Measurements from ENCODE around the gene COL4A2.
"Not testable (repeated sequence)": the region's sequence is repeated elsewhere in the genome, so short reads cannot be mapped to it uniquely, and the experiment has no call there.

The COL4A2 gene

GRCh38 chr13:110496281-110496680 lies 189.2 kb downstream of the COL4A2 start:
- no peak for DNase-seq (ENCODE audit: extremely low read depth, low read depth)
- H3K4me3 ChIP-seq (replicated peaks; ENCODE audit: low read depth, low read length) = no peak overlapping the region
- TF ChIP-seq, protein P1, sequence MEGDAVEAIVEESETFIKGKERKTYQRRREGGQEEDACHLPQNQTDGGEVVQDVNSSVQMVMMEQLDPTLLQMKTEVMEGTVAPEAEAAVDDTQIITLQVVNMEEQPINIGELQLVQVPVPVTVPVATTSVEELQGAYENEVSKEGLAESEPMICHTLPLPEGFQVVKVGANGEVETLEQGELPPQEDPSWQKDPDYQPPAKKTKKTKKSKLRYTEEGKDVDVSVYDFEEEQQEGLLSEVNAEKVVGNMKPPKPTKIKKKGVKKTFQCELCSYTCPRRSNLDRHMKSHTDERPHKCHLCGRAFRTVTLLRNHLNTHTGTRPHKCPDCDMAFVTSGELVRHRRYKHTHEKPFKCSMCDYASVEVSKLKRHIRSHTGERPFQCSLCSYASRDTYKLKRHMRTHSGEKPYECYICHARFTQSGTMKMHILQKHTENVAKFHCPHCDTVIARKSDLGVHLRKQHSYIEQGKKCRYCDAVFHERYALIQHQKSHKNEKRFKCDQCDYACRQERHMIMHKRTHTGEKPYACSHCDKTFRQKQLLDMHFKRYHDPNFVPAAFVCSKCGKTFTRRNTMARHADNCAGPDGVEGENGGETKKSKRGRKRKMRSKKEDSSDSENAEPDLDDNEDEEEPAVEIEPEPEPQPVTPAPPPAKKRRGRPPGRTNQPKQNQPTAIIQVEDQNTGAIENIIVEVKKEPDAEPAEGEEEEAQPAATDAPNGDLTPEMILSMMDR (IDR thresholded peaks at IDR 0.05; ENCODE audit: low read depth, low read length, missing control alignments) = no peak

DNA sequence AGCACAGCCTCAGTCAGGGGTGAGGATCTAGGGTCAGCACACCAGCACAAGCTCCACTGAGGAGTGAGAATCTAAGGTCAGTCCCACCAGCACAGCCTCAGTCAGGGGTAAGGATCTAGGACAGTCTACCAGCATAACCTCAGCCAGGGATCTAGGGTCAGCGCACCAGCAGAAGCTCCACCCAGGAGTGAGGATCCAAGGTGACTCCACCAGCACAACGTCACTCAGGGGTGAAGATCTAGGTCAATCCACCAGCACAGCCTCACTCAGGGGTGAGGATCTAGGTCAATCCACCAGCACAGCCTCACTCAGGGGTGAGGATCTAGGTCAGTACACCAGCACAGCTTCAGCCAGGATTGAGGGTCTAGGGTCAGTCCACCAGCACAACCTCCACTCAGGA lies 189.9 kb downstream of the COL4A2 start:
- TF ChIP-seq, protein P1 (IDR thresholded peaks at IDR 0.05; ENCODE audit: low read depth, low read length, missing control alignments) = no peak
- DNase-seq (ENCODE audit: extremely low read depth, low read depth) = no peak
- H3K4me3 ChIP-seq (replicated peaks; ENCODE audit: low read depth, low read length) = no peak overlapping the region

- DNase-seq (ENCODE audit: extremely low read depth, low read depth); H3K4me3 ChIP-seq (replicated peaks; ENCODE audit: low read depth, low read length): not testable (repeated sequence)
Observed at GRCh38 chr13:110497896-110498295, 190.8 kb downstream of the COL4A2 start.

- TF ChIP-seq, protein P1 (IDR thresholded peaks at IDR 0.05; ENCODE audit: low read depth, low read length, missing control alignments) = no peak
- no peak overlapping the region for H3K4me3 ChIP-seq (replicated peaks; ENCODE audit: low read depth, low read length)
Observed at GRCh38 chr13:110498327-110498726, 191.2 kb downstream of the COL4A2 start.

DNA sequence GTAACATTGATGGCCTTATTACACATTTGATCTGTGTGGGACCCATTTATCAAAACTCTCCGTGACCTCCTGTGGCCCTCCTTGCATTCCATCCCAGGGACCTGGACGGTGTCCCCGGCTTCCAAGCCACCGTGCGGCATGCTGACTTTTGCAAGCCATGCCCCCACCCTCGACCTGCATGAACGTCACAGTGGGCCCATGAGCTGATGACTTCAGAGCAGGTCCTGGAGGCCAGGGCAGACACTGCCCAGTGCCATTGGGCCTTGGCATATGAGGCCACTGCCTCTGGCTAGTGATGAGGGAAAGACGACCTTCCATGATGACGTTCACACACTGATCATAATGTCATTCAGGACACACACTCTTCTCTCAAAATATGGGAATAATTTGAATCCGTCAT lies 191.7 kb downstream of the COL4A2 start:
- DNase-seq (ENCODE audit: extremely low read depth, low read depth) = no peak
- TF ChIP-seq, protein P1 (IDR thresholded peaks at IDR 0.05; ENCODE audit: low read depth, low read length, missing control alignments) = no peak
- H3K4me3 ChIP-seq (replicated peaks; ENCODE audit: low read depth, low read length) = no peak overlapping the region

More at GRCh38 chr13:110498327-110498726, 191.2 kb downstream of the COL4A2 start:
- no peak for DNase-seq (ENCODE audit: extremely low read depth, low read depth)

DNA sequence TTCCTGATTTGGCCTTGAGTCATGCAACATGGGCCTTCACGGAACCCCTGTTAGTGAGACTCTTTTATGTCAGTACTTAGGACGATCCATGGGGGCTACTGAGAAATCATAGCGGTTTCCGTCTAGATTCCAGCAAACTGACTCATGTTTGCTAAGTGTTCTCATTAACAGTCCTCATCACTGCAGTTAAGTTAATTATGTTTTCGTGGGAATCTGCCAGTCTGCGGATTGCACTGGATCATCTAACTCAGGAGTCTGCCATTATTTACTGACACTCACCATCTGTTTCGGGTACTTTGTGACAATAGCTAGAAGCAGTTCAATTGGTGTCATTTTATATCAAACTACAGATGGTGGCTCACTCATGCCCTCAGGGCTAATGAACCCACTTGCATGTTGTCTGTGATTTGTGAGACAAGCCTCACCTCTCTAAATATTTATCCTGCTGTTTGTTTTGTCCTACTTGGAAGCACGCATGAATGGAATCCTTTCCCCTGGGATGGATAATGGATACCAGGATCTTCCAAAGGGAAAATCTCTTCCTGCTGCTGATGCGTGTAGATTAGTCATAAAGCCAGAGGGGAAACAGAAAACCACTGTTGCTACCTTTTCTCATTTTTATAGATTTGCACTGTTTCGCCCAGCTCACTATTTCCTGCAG lies 192.7 kb downstream of the COL4A2 start:
- no peak overlapping the region for H3K4me3 ChIP-seq (replicated peaks; ENCODE audit: low read depth, low read length)
- peak; percentile 87 for DNase-seq (ENCODE audit: extremely low read depth, low read depth)
- TF ChIP-seq, protein P1 (IDR thresholded peaks at IDR 0.05; ENCODE audit: low read depth, low read length, missing control alignments) = no peak

DNA sequence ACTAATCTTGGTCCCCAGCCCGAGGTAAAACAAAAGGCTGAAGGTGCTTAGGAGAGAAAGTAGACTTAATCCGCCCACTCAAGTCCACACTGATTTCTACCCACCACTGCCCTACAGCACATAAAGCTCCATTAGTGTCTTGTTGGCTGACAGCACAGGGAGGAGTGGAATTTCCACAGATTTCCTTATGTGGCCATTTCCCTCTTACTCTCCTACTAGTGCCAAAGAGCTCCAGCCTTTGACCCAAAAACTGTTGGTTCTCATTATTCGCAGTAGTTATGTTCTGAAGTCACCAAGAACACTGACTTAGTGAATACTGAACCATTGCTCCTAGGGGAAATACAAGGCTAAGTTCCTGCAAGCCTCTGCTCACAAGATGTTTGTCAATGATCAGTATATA lies 193.3 kb downstream of the COL4A2 start:
- TF ChIP-seq, protein P1 (IDR thresholded peaks at IDR 0.05; ENCODE audit: low read depth, low read length, missing control alignments) = no peak
- no peak overlapping the region for H3K4me3 ChIP-seq (replicated peaks; ENCODE audit: low read depth, low read length)
- DNase-seq (ENCODE audit: extremely low read depth, low read depth) = peak; percentile 33
